HG03108 (cell line): ENCODE data around the gene MILR1.
A peak's percentile ranks its signal among the peaks of the same experiment; 100 is the strongest.

Source experiments
- ATAC-seq: cut with Tn5 transposase; IDR thresholded peaks from one replicate; pipeline ENCODE4 v1.9.1; 2021; ENCODE audit warnings: moderate library complexity; ENCODE audit not compliant: unreplicated experiment

Gene MILR1

DNA sequence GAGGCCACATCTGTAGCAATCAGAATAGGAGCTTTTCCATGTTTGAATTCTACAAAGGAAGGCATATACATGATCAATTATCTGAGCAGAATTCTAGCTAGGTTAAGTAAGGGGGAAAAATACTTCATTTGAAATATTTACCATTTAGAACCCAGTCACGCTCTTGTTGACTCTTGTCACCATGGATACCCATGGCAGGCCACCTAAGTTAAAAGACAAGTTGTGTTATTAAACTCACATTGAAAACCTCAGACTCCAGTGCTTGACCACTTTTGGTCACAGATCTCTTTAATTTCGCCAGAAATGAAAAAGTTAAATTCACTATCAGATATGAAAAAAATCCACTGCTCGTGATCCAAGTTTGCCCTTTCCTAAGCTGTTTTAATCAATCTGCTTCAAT lies 53.1 kb downstream of the MILR1 start:
- no peak for ATAC-seq

- no peak for ATAC-seq
Measured at GRCh38 chr17:64502809-64503208, 53.9 kb downstream of the MILR1 start.

DNA sequence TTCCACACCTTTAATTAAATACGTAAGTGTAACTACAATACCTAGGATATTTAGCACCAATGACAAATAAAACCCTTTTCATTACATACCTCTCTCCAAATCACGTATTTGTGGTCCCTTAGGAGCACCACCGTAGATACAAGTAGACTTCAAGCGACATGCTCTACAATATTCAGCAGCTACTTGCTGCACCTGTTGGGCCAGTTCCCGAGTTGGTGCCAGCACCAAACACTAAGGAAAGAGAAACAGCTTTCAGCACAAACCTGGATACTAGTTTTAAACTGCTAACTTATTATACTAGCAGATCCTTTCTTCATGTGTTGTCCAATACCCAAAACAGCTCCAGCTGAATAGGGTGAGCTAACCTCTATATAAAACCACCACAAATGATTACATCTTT lies 54.4 kb downstream of the MILR1 start:
- no peak for ATAC-seq

DNA sequence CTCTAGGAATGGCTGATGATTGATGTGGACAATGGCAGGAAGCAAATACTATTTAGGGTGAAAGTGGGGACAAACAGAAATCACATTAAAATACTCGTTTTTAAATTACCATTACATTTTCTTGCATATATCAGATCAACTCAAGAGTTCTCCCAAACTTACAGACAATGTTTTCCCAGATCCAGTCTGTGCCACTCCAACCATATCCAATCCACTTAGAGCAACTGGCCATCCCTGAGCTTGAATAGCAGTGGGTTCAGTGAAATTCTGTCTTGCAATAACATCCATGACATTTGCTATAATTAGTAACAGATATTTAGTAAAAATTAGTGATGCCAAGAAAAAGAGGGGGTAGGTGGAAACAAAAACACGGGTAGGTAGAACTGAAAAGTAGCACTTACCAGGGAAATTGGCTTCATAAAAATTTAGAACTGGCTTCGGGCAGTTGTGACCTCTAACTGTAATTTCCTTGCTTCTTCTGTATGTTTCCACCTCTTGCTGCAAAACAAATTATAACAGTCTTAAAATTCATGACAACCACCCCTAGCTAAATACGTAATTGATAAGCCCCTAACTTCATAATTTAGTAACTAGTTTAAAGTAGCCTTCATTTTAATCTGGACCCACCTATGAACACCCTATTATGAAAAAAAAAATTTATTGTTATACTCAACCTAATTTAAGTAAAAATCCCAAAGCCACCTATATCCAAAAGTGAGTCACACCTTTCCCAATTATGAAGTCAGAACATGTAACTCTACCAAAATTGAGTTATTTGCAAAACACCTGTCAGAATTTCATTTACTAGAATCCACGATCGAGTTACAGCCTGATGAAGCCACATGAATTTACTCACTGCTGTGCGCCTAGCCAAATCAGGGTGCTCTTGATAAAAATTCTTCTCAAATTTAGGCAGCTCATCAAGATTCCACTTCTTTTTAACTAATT lies 55.2 kb downstream of the MILR1 start:
- ATAC-seq = no peak

DNA sequence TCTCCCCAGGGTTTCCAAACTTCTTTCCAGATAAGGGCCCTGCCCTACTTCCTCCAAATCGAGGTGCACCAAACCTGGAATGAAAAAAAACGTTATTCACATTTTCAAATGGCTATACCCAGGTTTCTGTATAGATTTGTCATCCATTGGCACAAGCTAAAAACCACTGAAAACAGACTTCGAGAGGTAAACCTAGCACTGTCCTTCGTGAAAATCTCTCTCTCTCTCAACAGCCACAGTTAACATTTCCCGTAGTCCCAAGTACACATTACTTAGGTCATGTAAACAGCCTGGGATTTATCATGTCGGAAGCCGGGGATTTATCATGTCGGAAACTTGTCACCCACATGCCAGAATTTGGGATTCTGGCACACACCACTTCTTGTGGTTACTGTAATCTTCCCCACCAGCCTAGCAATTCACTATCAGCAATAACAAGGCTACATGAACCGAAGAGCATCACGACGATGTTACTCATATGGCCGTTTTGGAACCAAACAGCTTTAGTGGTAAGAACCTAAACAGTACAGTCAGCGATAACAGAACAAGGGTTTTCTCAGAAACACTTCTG lies 55.9 kb downstream of the MILR1 start:
- no peak for ATAC-seq

DNA sequence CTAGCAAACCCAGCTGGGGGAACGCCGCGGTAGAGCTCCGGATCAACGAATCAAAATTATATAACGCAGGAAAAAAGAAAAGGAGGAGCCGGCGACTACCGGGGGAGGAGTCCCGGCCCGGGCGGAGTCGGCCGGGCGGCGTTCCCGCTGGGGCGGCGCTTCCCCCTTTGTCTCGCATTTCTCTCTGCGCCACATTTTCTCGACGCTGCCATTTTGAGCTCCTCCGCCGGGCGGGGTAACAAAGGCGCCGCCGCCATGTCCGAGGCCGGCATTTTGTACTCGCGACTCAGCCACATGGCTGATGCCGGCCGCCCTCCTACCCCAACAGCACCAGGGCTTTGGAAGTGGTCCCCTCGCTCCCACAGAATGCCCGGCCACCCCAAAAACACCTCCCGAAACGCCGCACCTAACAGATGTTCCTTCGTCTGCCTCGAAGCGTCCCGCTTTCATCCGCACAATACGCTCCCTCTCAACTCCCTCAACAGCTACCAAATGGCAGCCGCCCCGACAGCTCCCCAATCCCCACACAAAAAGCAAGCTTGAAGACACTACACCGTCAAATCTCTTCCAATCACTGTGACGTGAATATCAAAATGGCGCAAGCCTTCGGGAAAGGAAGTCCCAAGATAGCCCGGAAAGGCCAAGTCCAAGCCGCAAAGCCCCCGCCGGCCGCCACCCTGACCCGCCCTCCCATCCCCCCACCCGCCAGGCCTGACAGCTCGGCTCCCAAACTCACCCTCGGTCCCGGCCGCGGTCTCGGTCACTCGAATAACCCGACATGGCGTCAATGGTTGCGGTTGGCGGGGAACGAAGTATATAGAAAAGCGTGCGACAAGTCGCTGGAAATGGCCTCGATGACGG lies 56.7 kb downstream of the MILR1 start:
- ATAC-seq = no peak

DNA sequence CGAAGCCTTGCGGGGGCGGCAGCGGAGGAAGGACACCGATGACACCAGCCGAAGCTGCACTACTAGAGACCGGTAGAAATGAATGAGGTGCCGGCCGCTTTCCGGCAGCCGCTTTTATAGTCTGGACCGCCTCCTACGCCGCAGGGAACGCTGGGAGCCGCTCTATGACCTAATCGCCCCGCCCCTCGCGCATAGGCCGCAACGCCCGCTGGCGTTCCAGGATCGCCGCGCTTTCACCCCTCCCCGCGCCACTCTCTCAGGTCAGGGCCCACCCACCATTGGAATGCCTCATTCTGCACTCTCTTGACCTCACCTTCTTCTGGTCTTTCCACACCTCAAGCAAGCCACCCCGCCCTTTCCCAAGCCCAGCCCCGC lies 57.3 kb downstream of the MILR1 start, which contains the start of gene DDX5:
DDX5 (minus strand) TSS at position 89 of the 375 bp plus-strand sequence. CDS start 170 bp downstream, outside the sequence.
- peak; percentile 59 for ATAC-seq

DNA sequence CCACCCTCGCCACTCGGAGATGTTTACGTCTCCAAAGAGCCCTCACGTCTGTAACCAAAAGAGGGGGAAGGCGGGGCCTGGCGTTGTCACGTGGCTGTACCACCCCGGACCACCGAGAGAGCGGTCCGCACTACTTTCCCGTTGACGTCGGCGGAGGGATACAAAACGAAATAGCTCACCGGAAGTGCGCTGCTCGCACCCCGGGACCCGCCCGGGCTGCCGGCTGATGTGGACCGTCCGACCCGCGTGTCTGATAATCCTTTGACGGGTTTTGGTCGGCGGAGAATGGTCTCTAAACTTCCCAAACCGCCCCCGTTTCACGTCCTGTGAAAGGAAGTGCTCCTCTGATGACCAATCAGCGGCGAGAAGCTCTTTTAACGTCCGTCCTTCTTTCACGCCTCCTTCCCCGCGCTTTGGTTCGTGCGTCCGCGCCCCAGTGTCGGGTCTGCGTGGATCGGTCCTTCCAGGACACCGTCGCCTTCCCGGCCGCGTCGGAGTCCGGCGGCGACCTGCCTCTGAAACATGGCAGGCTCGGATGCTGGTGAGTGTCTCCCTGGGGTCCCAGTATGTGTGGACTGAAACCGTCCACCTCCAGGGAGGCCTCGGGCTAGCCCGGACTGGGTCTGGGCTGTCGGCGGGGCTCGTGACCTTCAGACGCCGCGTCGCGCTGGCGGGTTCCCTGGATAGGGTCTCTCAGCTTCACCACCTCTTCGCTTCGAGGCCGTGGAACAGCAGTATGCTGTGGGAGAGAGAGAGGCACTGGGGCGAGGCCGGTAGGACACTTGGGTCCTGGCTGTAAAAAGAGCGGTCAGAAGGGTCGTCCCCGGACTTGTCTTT lies 57.9 kb downstream of the MILR1 start, which contains the start of gene CEP95:
CEP95 (plus strand) TSS at position 402 of the 837 bp plus-strand sequence; CDS start at position 523, 121 bp downstream.
- peak; percentile 40 for ATAC-seq

GRCh38 chr17:64507413-64507782 lies 58.5 kb downstream of the MILR1 start:
- peak; percentile 17 for ATAC-seq

DNA sequence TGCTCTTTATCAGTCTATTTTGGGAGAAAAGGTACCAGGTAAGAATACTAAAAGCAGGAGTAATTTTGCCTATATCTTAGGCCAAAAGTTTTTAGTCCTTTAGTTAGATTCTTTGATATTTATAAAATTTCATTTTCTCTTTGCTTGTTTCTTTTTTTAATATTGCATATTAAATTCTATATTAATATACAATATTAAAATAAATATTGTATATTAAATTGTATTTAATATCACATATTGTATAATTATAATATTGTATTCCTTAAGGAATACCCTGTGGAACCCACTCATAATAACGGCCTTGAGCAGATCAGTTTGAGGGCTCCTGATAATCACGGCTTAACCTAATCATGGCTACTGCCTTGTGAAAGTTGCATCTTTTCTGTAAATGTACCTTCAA lies 59.8 kb downstream of the MILR1 start:
- no peak for ATAC-seq

- no peak for ATAC-seq
Measured at GRCh38 chr17:64509179-64509578, 60.3 kb downstream of the MILR1 start.

DNA sequence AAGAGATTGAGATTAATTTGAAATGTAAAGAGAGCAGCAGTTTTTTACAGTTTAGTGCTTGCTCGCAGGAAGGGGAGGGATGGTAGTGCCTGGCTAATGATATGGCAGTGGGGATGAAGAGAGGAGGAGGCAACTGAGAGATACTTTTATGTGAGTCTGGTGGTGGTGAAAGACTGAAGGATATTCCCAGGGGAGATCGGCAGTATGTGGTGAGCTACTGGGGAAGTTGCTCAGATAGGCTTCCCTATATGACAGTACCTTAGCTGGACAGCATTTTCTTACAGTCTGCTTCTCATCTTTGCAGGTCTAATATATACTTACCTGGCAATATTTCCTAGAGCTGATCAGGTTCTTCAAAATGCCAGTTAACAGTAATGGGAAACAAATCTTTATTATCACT lies 66.5 kb downstream of the MILR1 start:
- ATAC-seq = no peak

DNA sequence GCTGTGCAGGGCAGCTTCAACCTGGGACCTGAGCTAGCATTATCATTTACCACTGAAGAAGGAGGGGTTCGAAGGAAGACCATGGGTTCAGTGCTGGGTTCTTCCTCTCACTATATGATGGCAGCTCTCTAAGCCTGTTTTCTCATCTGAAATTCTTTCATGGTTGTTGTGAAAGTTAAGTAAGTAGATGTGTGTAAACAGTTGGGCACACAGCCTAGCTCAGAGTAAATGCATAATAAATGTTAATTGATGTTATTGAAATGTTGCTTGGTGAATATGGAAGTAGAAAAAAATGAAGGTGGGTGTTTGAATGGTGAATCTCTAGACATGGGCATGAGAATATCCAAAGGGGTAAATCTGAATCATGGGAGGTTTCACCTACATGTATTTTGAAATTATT lies 66.9 kb downstream of the MILR1 start:
- no peak for ATAC-seq
